GM18519 (cell line): ENCODE measurements around the gene ANXA6.
"Not testable (repeated sequence)": the region's sequence is repeated elsewhere in the genome, so short reads cannot be mapped to it uniquely, and the experiment has no call there.

Experiments used
- ATAC-seq: cut with Tn5 transposase; IDR thresholded peaks from one replicate; pipeline ENCODE4 v1.9.1; 2021; ENCODE audit warnings: mild to moderate bottlenecking, moderate library complexity; ENCODE audit not compliant: unreplicated experiment, low FRiP score

Gene ANXA6

GRCh38 chr5:151157426-151158286 is at the start of gene ANXA6:
Gene ANXA6, minus strand, starts transcription at chr5:151157779. Its CDS starts 9,878 bp downstream, at chr5:151147901.
- ATAC-seq, result no peak

GRCh38 chr5:151205411-151205810 is 47.8 kb upstream of the ANXA6 start:
- no peak for ATAC-seq

- no peak for ATAC-seq
These were observed 46.5 kb upstream of the ANXA6 start for GRCh38 chr5:151204051-151204450.

- no peak for ATAC-seq
These were observed 45.0 kb upstream of the ANXA6 start for GRCh38 chr5:151202381-151203139.

- ATAC-seq, result no peak
These were observed 43.5 kb upstream of the ANXA6 start for GRCh38 chr5:151200913-151201595.

- ATAC-seq, result no peak
These were observed 42.1 kb upstream of the ANXA6 start for GRCh38 chr5:151199581-151200185.

- no peak for ATAC-seq
These were observed 41.3 kb upstream of the ANXA6 start for GRCh38 chr5:151198861-151199260.

- not testable (repeated sequence) for ATAC-seq
These were observed 39.7 kb upstream of the ANXA6 start for GRCh38 chr5:151197291-151197600.

GRCh38 chr5:151196556-151197290 is 39.1 kb upstream of the ANXA6 start:
- ATAC-seq, result peak; percentile 85

GRCh38 chr5:151195622-151196021 is 38.0 kb upstream of the ANXA6 start:
- ATAC-seq, result no peak

- no peak for ATAC-seq
These were observed 35.0 kb upstream of the ANXA6 start for GRCh38 chr5:151192626-151193025.

- no peak for ATAC-seq
These were observed 34.1 kb upstream of the ANXA6 start for GRCh38 chr5:151191661-151192060.

GRCh38 chr5:151189151-151189550 is 31.6 kb upstream of the ANXA6 start:
- no peak for ATAC-seq

- no peak for ATAC-seq
These were observed 29.0 kb upstream of the ANXA6 start for GRCh38 chr5:151186538-151186937.

- no peak for ATAC-seq
These were observed 28.5 kb upstream of the ANXA6 start for GRCh38 chr5:151186052-151186451.

- ATAC-seq, result no peak
These were observed 26.9 kb upstream of the ANXA6 start for GRCh38 chr5:151184316-151185042.

GRCh38 chr5:151183456-151184245 is 26.1 kb upstream of the ANXA6 start:
- no peak for ATAC-seq

- ATAC-seq, result no peak
These were observed 25.4 kb upstream of the ANXA6 start for GRCh38 chr5:151182976-151183375.

- ATAC-seq, result no peak
These were observed 24.9 kb upstream of the ANXA6 start for GRCh38 chr5:151182524-151182900.
